ENCODE data around the gene AJM1.
"Not testable (repeated sequence)": the region's sequence is repeated elsewhere in the genome, so short reads cannot be mapped to it uniquely, and the experiment has no call there.

AJM1 gene

DNA sequence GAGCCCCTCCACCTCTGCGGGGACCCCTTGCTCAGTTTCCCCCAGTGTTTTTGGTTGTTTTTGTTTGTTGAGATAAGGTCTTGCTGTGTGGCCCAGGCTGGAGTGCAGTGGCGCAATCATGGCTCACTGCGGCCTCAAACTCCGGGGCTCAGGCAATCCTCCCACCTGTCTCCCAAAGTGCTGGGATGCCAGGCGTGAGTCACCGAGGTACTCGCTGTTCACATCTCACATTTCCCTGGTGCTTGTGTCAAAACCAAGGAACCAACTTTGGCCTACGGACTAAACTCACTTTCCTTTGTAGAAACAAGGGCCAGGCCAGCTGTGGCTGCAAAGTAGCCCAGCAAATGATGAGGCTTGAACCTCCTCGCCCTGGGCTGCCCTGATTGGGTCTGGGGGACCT, 9.7 kb upstream of the AJM1 start:
- H3K27ac ChIP-seq (ENCODE audit: poor library complexity, severe bottlenecking) = no peak overlapping the region
- no peak overlapping the region for H3K4me3 ChIP-seq (ENCODE audit: severe bottlenecking)
- ATAC-seq (ENCODE audit: low read depth) (no peak), DNase-seq (ENCODE audit: low spot score) (no peak)
- peaks cover 30% of the 10 kb centered on the region for H3K36me3 ChIP-seq (ENCODE audit: low read depth)
- H3K27me3 ChIP-seq (ENCODE audit: insufficient read depth, poor library complexity, severe bottlenecking) = no peaks in the 10 kb centered on the region
- H3K4me1 ChIP-seq (ENCODE audit: insufficient read depth, poor library complexity, severe bottlenecking) = no peaks in the 10 kb centered on the region
- H3K9me3 ChIP-seq (ENCODE audit: severe bottlenecking) = no peaks in the 10 kb centered on the region
- TF ChIP-seq, protein P1, sequence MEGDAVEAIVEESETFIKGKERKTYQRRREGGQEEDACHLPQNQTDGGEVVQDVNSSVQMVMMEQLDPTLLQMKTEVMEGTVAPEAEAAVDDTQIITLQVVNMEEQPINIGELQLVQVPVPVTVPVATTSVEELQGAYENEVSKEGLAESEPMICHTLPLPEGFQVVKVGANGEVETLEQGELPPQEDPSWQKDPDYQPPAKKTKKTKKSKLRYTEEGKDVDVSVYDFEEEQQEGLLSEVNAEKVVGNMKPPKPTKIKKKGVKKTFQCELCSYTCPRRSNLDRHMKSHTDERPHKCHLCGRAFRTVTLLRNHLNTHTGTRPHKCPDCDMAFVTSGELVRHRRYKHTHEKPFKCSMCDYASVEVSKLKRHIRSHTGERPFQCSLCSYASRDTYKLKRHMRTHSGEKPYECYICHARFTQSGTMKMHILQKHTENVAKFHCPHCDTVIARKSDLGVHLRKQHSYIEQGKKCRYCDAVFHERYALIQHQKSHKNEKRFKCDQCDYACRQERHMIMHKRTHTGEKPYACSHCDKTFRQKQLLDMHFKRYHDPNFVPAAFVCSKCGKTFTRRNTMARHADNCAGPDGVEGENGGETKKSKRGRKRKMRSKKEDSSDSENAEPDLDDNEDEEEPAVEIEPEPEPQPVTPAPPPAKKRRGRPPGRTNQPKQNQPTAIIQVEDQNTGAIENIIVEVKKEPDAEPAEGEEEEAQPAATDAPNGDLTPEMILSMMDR (IDR thresholded peaks at IDR 0.05; ENCODE audit: poor library complexity, severe bottlenecking) = no peak

DNA sequence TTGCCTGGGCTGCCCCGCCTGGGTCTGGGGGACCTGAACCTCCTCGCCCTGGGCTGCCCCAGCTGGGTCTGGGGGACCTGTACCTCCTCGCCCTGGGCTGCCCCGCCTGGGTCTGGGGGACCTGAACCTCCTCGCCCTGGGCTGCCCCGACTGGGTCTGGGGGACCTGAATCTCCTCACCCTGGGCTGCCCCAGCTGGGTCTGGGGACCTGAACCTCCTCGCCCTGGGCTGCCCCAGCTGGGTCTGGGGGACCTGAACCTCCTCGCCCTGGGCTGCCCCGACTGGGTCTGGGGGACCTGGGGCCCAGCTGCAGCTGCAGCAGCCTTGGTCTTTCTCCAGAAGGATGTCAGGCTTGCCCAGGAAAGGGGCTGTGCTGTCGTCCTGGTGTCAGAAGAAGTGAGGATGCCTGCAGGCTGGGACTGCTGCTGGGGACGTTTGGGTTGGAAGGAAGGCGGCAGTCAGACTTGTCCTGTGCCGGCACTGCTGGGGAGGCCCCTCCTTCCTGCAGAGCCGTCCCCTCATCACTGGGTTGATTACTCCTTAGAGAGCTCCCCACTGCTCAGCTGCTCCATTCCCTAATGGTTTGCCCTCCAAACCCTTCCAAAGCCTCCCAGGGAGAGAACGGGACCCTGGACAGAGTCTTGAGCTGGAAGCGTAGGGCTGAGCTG, 8.8 kb upstream of the AJM1 start:
- not testable (repeated sequence) for ATAC-seq (ENCODE audit: low read depth); H3K27ac ChIP-seq (ENCODE audit: poor library complexity, severe bottlenecking); H3K9me3 ChIP-seq (ENCODE audit: severe bottlenecking); H3K27me3 ChIP-seq (ENCODE audit: insufficient read depth, poor library complexity, severe bottlenecking); H3K4me1 ChIP-seq (ENCODE audit: insufficient read depth, poor library complexity, severe bottlenecking); DNase-seq (ENCODE audit: low spot score); H3K4me3 ChIP-seq (ENCODE audit: severe bottlenecking)
- H3K36me3 ChIP-seq (ENCODE audit: low read depth) = peaks cover 30% of the 10 kb centered on the region

DNA sequence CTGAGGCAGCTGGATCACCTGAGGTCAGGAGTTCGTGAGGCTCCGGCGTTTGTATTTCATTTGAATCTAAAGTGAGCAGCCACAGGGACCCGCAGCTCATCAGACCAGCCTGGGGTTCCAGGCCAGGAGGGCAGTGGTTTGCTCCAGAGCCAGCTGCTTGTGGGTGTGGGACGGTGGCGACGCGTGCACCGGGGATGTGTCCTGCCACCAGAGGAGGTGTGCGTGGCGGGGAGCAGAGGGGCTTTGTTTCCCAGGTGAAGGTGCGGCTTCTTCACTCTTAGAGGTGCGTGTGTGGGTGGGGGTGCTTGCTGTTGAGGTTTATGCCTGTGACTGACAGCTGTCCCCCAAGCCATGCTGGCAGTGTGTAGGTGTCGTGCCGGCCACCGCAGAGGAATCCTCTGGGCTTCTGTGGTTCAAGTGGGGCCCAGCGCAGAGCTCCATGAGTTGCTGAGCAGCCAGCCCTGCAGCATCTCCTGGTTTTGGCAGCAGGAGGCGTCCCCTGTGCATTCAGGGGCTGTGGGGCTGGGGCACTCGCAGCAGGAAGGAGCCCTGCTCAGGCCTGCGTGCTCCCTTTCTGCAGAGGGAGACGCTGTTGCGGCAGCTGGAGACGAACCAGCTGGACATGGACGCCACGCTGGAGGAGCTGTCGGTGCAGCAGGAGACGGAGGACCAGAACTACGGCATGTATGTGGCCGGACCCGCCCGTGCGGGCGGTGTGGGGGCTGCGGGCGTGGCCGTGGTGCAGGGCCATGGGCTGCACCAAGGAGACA, 6.9 kb upstream of the AJM1 start:
- no peaks in the 10 kb centered on the region for H3K4me1 ChIP-seq (ENCODE audit: insufficient read depth, poor library complexity, severe bottlenecking)
- H3K36me3 ChIP-seq (ENCODE audit: low read depth) = peaks cover 17% of the 10 kb centered on the region; the same call in 1 of the 2 replicates
- no peaks in the 10 kb centered on the region for H3K27me3 ChIP-seq (ENCODE audit: insufficient read depth, poor library complexity, severe bottlenecking)
- H3K4me3 ChIP-seq (ENCODE audit: severe bottlenecking) = no peak overlapping the region
- TF ChIP-seq, protein P1 (IDR thresholded peaks at IDR 0.05; ENCODE audit: poor library complexity, severe bottlenecking) = no peak
- DNase-seq (ENCODE audit: low spot score) (no peak), ATAC-seq (ENCODE audit: low read depth) (no peak)
- no peaks in the 10 kb centered on the region for H3K9me3 ChIP-seq (ENCODE audit: severe bottlenecking)
- H3K27ac ChIP-seq (ENCODE audit: poor library complexity, severe bottlenecking) = no peak overlapping the region

DNA sequence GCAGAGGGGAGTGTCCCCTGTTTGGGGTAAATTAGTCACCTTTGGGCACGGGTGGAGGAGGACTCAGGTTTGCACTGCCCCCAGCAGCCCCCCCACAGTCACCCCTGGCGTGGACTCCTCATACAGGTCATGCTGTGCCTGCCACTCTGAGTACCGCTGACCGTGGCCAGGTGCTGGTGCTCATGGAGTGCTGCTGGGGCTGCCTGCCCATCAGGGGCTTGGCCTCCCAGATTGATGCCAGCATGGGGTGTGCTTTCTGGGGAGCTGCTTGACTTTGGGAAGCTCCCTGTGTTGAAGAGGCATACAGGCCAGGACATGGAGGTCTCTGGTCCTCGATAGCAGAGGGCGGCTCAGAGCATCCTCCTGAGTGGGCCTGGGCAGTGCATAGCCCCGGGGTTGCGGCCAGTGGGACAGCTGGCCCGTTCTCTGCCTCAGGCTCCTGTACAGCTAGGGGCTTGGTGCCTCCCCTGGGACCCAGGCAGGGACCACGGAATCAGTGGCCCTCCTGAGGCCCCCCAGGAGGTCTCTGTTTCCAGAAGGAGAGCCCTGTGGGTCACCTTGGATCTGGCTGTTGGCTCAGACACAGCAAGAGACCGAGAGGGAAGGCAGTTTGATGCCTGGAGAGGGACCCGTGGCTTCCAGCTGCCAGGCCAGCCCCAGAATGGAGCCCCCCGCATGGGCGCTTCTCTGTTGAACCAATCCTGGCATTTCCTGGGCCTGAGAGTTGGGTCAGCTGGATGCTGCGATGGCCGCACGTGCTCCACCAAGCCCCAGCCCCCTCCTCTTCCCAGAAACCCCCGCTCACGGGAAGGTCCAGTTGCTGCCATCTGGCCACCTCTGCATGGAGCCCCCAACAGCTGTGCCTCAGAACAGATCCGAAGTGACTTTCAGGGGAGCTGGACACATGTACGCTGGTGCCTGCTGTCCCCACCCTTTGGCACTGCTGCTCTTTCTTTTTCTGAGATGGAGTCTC, 6.1 kb upstream of the AJM1 start:
- Histone ChIP-seq H3K4me1 (ENCODE audit: insufficient read depth, poor library complexity, severe bottlenecking) (no peaks in the 10 kb centered on the region), H3K4me3 (ENCODE audit: severe bottlenecking) (no peak overlapping the region), H3K27ac (ENCODE audit: poor library complexity, severe bottlenecking) (no peak overlapping the region), H3K27me3 (ENCODE audit: insufficient read depth, poor library complexity, severe bottlenecking) (no peaks in the 10 kb centered on the region), H3K36me3 (ENCODE audit: low read depth) (peaks cover 9% of the 10 kb centered on the region; the same call in 1 of the 2 replicates), H3K9me3 (ENCODE audit: severe bottlenecking) (no peaks in the 10 kb centered on the region)
- no peak for ATAC-seq (ENCODE audit: low read depth)
- DNase-seq (ENCODE audit: low spot score) = no peak
- TF ChIP-seq, protein P1 (IDR thresholded peaks at IDR 0.05; ENCODE audit: poor library complexity, severe bottlenecking) = no peak
